Ishikawa (cell line): ENCODE data around the gene CCDC88A.

Source experiments
- CEBPB ChIP-seq: IDR thresholded peaks from 2 replicates; pipeline ENCODE4 v1.6.1; 2012
- CREB1 ChIP-seq: IDR thresholded peaks from 2 replicates; pipeline ENCODE4 v1.6.1; 2012; ENCODE audit warnings: low read depth
- EGR1 ChIP-seq: IDR thresholded peaks from 2 replicates; pipeline ENCODE4 v1.6.1; 2012
- EP300 ChIP-seq: IDR thresholded peaks from 2 replicates; pipeline ENCODE4 v1.6.1; 2012; ENCODE audit warnings: borderline replicate concordance
- FOXM1 ChIP-seq: IDR thresholded peaks from 2 replicates; pipeline ENCODE4 v1.6.1; 2012; ENCODE audit warnings: low read depth, borderline replicate concordance
- NFIC ChIP-seq: IDR thresholded peaks from 2 replicates; pipeline ENCODE4 v1.6.1; 2012
- RAD21 ChIP-seq: IDR thresholded peaks from 2 replicates; pipeline ENCODE4 v1.6.1; 2012; ENCODE audit warnings: low read depth
- TAF1 ChIP-seq: IDR thresholded peaks from 2 replicates; pipeline ENCODE4 v1.6.1; 2012; ENCODE audit warnings: low read depth, mild to moderate bottlenecking
- TCF12 ChIP-seq: IDR thresholded peaks from 2 replicates; pipeline ENCODE4 v1.6.1; 2012; ENCODE audit warnings: low read depth
- TEAD4 ChIP-seq: IDR thresholded peaks from 2 replicates; pipeline ENCODE4 v1.6.1; 2012
- YY1 ChIP-seq: IDR thresholded peaks from 2 replicates; pipeline ENCODE4 v1.6.1; 2012; ENCODE audit warnings: low read depth
- ZBTB7A ChIP-seq: IDR thresholded peaks from 2 replicates; pipeline ENCODE4 v1.6.1; 2012; ENCODE audit warnings: low read depth
- TF ChIP-seq, protein P1 (sequence below): IDR thresholded peaks from 2 replicates; pipeline ENCODE4 v1.6.1; 2012
- TF ChIP-seq, protein P2 (sequence below): IDR thresholded peaks from 2 replicates; pipeline ENCODE4 v1.6.1; 2012
- TF ChIP-seq, protein P3 (sequence below): IDR thresholded peaks from 2 replicates; pipeline ENCODE4 v1.6.1; 2012; ENCODE audit warnings: low read depth, mild to moderate bottlenecking

Gene CCDC88A

DNA sequence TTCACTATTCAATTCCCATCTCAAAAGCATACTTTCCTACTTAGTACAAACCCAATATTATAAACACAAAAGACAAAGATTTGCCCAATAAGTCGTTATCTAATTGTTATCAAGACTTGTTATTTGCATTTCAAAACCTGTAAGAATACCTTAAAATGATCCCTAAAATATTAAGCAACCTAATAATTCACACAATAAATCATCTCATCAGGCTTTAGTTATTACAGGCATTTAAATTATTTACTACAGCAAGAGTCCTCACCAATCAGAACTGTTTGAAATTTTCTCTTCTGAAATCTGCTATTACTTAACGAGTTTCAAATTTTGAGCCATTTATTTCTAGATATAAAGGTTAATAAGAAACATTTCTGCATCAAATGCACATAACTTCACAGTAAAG lies 1.6 kb downstream of the CCDC88A start:
- TF ChIP-seq TAF1 = no peak
- TF ChIP-seq EP300 = no peak
- TF ChIP-seq NFIC = no peak
- no peak for TF ChIP-seq CEBPB
- no peak for TF ChIP-seq RAD21
- no peak for TF ChIP-seq EGR1
- no peak for TF ChIP-seq ZBTB7A
- TF ChIP-seq FOXM1 = no peak

DNA sequence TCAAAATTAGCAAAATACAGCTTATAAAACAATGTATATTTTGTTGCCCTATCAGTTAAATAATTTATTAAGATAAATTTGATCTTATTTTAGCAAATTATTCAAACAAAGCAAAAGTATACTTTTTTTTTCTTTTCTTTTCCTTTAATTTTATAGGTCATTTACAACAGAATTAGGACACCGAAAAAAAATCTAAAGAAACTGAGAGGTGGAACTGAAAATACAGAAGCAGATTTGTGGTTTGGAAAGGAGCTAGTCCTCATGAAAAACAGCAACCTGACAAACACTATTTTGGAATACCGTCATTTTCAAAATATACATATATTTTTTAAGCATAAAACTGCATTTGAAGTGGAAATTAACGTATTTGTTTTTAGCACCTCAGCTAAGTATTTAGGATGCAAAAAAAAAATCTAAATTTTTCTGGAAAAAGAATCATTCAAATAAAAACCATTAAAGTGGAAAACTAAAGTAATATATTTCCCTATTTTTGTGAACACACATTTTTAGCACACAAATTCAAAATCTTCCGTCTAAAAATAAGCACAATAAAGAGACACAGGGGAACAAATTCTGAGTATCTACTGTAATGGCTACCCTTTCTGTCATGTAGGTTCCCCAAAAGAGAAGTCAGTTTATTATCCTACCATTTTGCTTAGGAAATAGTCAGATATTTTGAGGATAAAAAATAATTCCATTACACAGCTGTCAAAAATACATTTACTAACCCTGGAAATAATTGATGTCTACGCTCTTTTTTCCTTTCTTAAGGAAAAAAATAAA lies 2.7 kb downstream of the CCDC88A start:
- TF ChIP-seq, protein P1, sequence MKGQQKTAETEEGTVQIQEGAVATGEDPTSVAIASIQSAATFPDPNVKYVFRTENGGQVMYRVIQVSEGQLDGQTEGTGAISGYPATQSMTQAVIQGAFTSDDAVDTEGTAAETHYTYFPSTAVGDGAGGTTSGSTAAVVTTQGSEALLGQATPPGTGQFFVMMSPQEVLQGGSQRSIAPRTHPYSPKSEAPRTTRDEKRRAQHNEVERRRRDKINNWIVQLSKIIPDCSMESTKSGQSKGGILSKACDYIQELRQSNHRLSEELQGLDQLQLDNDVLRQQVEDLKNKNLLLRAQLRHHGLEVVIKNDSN = no peak
- TF ChIP-seq EP300 (no peak), EGR1 (no peak), TAF1 (no peak), NFIC (no peak), YY1 (no peak), TCF12 (no peak), CEBPB (no peak), CREB1 (no peak), RAD21 (no peak), FOXM1 (no peak), TEAD4 (no peak), ZBTB7A (no peak)
- TF ChIP-seq, protein P2, sequence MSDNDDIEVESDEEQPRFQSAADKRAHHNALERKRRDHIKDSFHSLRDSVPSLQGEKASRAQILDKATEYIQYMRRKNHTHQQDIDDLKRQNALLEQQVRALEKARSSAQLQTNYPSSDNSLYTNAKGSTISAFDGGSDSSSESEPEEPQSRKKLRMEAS = no peak
- TF ChIP-seq, protein P3, sequence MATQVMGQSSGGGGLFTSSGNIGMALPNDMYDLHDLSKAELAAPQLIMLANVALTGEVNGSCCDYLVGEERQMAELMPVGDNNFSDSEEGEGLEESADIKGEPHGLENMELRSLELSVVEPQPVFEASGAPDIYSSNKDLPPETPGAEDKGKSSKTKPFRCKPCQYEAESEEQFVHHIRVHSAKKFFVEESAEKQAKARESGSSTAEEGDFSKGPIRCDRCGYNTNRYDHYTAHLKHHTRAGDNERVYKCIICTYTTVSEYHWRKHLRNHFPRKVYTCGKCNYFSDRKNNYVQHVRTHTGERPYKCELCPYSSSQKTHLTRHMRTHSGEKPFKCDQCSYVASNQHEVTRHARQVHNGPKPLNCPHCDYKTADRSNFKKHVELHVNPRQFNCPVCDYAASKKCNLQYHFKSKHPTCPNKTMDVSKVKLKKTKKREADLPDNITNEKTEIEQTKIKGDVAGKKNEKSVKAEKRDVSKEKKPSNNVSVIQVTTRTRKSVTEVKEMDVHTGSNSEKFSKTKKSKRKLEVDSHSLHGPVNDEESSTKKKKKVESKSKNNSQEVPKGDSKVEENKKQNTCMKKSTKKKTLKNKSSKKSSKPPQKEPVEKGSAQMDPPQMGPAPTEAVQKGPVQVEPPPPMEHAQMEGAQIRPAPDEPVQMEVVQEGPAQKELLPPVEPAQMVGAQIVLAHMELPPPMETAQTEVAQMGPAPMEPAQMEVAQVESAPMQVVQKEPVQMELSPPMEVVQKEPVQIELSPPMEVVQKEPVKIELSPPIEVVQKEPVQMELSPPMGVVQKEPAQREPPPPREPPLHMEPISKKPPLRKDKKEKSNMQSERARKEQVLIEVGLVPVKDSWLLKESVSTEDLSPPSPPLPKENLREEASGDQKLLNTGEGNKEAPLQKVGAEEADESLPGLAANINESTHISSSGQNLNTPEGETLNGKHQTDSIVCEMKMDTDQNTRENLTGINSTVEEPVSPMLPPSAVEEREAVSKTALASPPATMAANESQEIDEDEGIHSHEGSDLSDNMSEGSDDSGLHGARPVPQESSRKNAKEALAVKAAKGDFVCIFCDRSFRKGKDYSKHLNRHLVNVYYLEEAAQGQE = no peak

DNA sequence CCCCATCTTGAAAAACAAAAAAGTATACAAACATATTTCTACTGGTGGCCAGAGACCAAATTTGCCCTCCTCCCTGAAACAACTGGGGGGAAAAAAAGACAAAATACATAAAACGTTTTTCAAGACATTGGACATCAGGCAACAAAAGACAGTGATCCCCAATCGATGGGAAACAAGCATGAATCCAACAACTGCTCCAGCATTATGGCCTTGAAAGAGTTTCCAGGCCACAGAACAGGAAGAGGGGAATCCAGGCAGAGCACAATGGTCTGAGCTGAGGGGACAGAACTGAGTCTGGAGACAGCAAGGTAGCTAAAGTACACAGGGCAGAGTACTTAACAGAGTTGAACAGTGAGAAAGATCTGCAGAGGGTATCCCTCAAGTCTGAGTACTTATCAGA lies 4.4 kb downstream of the CCDC88A start:
- TF ChIP-seq, protein P3 = no peak
- TF ChIP-seq TEAD4 (no peak), TCF12 (no peak)

DNA sequence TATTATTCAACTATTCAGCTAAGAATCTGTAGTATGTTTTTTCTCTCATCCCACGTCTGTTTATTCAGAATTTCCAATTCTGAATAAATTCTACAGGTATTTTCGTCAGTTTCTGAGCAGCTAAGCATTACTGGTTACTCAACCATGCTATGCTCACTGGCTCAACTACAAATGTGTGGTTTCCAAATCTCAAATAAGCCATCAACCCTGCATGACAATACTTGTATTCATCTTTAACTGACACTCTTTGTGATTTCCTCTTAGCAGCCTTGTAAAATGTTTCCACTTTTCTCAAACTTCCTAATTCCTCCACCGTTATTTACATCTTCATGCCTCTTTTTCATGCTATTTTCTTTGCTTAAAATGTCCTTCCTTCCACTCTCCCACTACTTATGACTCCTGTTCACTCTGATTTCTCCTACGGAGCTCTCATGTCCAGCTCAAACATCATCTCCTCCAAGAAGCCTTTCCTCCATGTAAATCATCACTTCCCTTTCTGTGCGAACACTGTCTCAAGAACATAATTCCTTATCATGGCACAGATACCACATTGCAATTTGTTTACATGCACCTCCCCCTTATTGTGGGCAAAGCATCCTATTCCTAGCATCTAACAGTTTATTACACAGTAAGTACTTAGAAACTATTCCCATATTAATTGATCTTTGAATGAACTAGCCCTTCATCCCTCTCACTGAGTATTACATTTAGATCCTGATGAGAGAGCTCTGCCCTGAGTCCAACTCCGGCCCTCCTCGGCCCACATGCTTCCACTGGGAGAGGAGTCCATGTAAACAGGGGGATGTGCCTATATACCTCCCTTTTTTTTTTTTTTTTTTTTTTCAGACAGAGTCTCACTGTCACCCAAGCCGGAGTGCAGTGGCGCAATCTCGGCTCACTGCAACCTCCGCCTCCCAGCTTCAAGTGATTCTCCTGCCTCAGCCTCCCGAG lies 10.5 kb downstream of the CCDC88A start:
- no peak for TF ChIP-seq RAD21
- TF ChIP-seq TAF1 = no peak
- TF ChIP-seq, protein P2 = no peak
- TF ChIP-seq FOXM1 = no peak
- no peak for TF ChIP-seq YY1
- TF ChIP-seq, protein P1 = no peak
- no peak for TF ChIP-seq EGR1
- TF ChIP-seq, protein P3 = no peak
- no peak for TF ChIP-seq EP300
